Liver (tissue), 9 donors: ENCODE results near the gene AMMECR1. TPM values are rescaled to one million over a fixed set of nuclear protein-coding genes. Genes with fewer than 3 reads are reported as not detected.

Experiments
- DNase-seq: peaks from one replicate; pipeline ENCODE4 v3.0.0-alpha.2; 2017; ENCODE audit warnings: low spot score
- H3K27ac ChIP-seq, 2 donors: one replicate each; pipeline ENCODE4 v1.7.0; 2013; ENCODE audit warnings: inconsistent platforms in 2 of 2, low read length in 2 of 2, control low read depth in 1 of 2, low read depth in 1 of 2, mild to moderate bottlenecking in 1 of 2
- H3K27me3 ChIP-seq, 4 donors: one replicate each; pipeline versions ENCODE4 v1.6.1 to v1.7.0; 2013; ENCODE audit warnings: low read length in 3 of 4, inconsistent platforms in 1 of 4, mild to moderate bottlenecking in 1 of 4, moderate library complexity in 1 of 4; ENCODE audit not compliant: control insufficient read depth in 4 of 4, insufficient read depth in 4 of 4
- H3K36me3 ChIP-seq, 4 donors: one replicate each; pipeline versions ENCODE4 v1.6.1 to v1.7.0; 2013; ENCODE audit warnings: low read length in 3 of 4, mild to moderate bottlenecking in 3 of 4, low read depth in 1 of 4, moderate library complexity in 1 of 4; ENCODE audit not compliant: control insufficient read depth in 4 of 4, insufficient read depth in 3 of 4
- H3K4me1 ChIP-seq, 4 donors: one replicate each; pipeline versions ENCODE4 v1.6.1 to v1.7.0; 2013; ENCODE audit warnings: low read length in 3 of 4, mild to moderate bottlenecking in 3 of 4, moderate library complexity in 1 of 4; ENCODE audit not compliant: control insufficient read depth in 4 of 4, insufficient read depth in 4 of 4
- H3K4me3 ChIP-seq, 3 donors: one replicate each; pipeline versions ENCODE4 v1.6.1 to v1.7.0; 2013; ENCODE audit warnings: low read length in 3 of 3, control low read depth in 1 of 3, low read depth in 1 of 3, mild to moderate bottlenecking in 1 of 3
- H3K9ac ChIP-seq, 2 donors: one replicate each; pipeline ENCODE4 v1.7.0; 2013; ENCODE audit warnings: low read length in 2 of 2, mild to moderate bottlenecking in 2 of 2, moderate library complexity in 2 of 2, control low read depth in 1 of 2, low read depth in 1 of 2
- H3K9me3 ChIP-seq, 4 donors: one replicate each; pipeline versions ENCODE4 v1.6.1 to v1.7.0; 2013; ENCODE audit warnings: low read length in 3 of 4; ENCODE audit not compliant: control insufficient read depth in 4 of 4
- EGR1 ChIP-seq, 2 donors: IDR thresholded peaks; 2 replicates each; pipeline ENCODE4 v1.6.1; 2016 to 2018; ENCODE audit warnings: antibody characterized with exemption in 2 of 2, low read depth in 2 of 2
- FOXA1 ChIP-seq: IDR thresholded peaks from 2 replicates; pipeline ENCODE4 v1.6.1; 2016; ENCODE audit warnings: antibody characterized with exemption
- FOXA2 ChIP-seq: IDR thresholded peaks from 2 replicates; pipeline ENCODE4 v1.6.1; 2016; ENCODE audit warnings: antibody characterized with exemption
- GABPA ChIP-seq, 2 donors: IDR thresholded peaks in 1 of 2; conservative IDR thresholded peaks in 1 of 2; 2 replicates each; pipeline ENCODE4 v1.6.1; 2016; ENCODE audit warnings: antibody characterized with exemption in 2 of 2, mild to moderate bottlenecking in 1 of 2, moderate library complexity in 1 of 2
- HNF4A ChIP-seq, 2 donors: conservative IDR thresholded peaks; 2 replicates each; pipeline ENCODE4 v1.6.1; 2016; ENCODE audit warnings: antibody characterized with exemption in 2 of 2, mild to moderate bottlenecking in 2 of 2
- HNF4G ChIP-seq: IDR thresholded peaks from 2 replicates; pipeline ENCODE4 v1.6.1; 2016; ENCODE audit warnings: antibody characterized with exemption
- JUND ChIP-seq, 2 donors: IDR thresholded peaks; 2 replicates each; pipeline ENCODE4 v1.6.1; 2016; ENCODE audit warnings: antibody characterized with exemption in 2 of 2
- NR2F2 ChIP-seq: IDR thresholded peaks from 2 replicates; pipeline ENCODE4 v1.6.1; 2016; ENCODE audit warnings: antibody characterized with exemption
- RAD21 ChIP-seq, 2 donors: IDR thresholded peaks; 2 replicates each; pipeline ENCODE4 v1.6.1; 2016; ENCODE audit warnings: antibody characterized with exemption in 2 of 2, mild to moderate bottlenecking in 2 of 2
- RXRA ChIP-seq, 2 donors: IDR thresholded peaks; 2 replicates each; pipeline ENCODE4 v1.6.1; 2017 to 2018; ENCODE audit warnings: antibody characterized with exemption in 2 of 2, mild to moderate bottlenecking in 1 of 2
- SP1 ChIP-seq: IDR thresholded peaks from 2 replicates; pipeline ENCODE4 v1.6.1; 2018; ENCODE audit warnings: antibody characterized with exemption, mild to moderate bottlenecking
- TAF1 ChIP-seq: conservative IDR thresholded peaks from 2 replicates; pipeline ENCODE4 v1.6.1; 2016; ENCODE audit warnings: antibody characterized with exemption, mild to moderate bottlenecking
- YY1 ChIP-seq: IDR thresholded peaks from 2 replicates; pipeline ENCODE4 v1.6.1; 2016; ENCODE audit warnings: antibody characterized with exemption, mild to moderate bottlenecking
- WGBS: extraction: QIAGEN DNeasy Blood & Tissue Kit; methylation state at CpG from one replicate; pipeline ENCODE4 v1.1.7; 2013; 5-methylcytosine and 5-hydroxymethylcytosine counted together
- polyA plus RNA-seq, 2 donors: library from polyadenylated mRNA; stranded (reverse) in 1 of 2; unstranded in 1 of 2; fragments of 200-250 nt in 1 of 2; fragments of >200 nt in 1 of 2; fragmentation: Nextera tagmentation in 1 of 2; extraction: Ambion mirVana in 1 of 2; gene quantifications; one replicate each; pipeline versions ENCODE4 v1.2.1 to v1.2.3, GENCODE V29; 2013 to 2015
- total RNA-seq, 2 donors: library from RNA; depleted of rRNA; stranded (reverse); fragments of >200 nt; gene quantifications; one replicate each; pipeline ENCODE4 v1.2.3, GENCODE V29; 2014
- TF ChIP-seq, protein P1 (sequence below): IDR thresholded peaks from 2 replicates; pipeline ENCODE4 v1.6.1; 2016; ENCODE audit warnings: antibody characterized with exemption
- TF ChIP-seq, protein P2 (sequence below): IDR thresholded peaks from 2 replicates; pipeline ENCODE4 v1.6.1; 2016; ENCODE audit warnings: antibody characterized with exemption, mild to moderate bottlenecking
- TF ChIP-seq, protein P3 (sequence below): IDR thresholded peaks from 2 replicates; pipeline ENCODE4 v1.6.1; 2016; ENCODE audit warnings: antibody characterized with exemption
- TF ChIP-seq, protein P4 (sequence below): IDR thresholded peaks from 2 replicates; pipeline ENCODE4 v1.6.1; 2016; ENCODE audit warnings: antibody characterized with exemption
- donor health status: healthy.
- donor health status: healthy.
- donor health status: healthy.
- donor health status: healthy.
- donor health status: healthy.

AMMECR1 gene
- total and polyA plus RNA-seq, 4 donors = 1.7 to 30.9 (median 3.6) TPM

DNA sequence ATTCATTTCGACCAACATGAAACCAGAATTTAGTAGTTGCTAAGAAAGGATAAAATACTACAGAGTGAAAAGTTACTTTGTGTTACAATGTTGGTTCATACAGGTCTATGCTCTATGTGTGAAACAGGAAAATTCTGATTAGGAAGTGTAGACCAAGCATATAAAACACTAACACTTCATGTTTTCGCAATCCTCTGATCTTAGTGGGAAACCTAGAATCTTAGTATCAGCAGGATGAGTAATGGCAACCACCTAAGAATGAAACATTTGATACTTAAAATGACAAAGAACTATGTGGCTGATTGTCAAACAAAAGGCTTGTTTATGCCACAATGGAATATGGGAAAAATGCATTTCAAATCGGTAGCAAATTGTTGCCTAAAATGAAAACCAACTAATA is 116.1 kb downstream of the AMMECR1 start:
- no peaks in the 10 kb centered on the region for H3K4me1 ChIP-seq
- no peak for TF ChIP-seq RAD21 (IDR thresholded peaks at IDR 0.05)
- no peak overlapping the region for H3K27ac ChIP-seq
- no peak overlapping the region for H3K9ac ChIP-seq
- DNase-seq = no peak
- H3K9me3 ChIP-seq = no peaks in the 10 kb centered on the region
- no peak overlapping the region for H3K4me3 ChIP-seq
- peaks cover 0 to 3% (median 0%) of the 10 kb centered on the region in 4 donors for H3K27me3 ChIP-seq
- 97% methylated on average over 3 of the region's 3 CpGs for WGBS
- peaks cover 0 to 5% (median 1%) of the 10 kb centered on the region in 4 donors for H3K36me3 ChIP-seq

DNA sequence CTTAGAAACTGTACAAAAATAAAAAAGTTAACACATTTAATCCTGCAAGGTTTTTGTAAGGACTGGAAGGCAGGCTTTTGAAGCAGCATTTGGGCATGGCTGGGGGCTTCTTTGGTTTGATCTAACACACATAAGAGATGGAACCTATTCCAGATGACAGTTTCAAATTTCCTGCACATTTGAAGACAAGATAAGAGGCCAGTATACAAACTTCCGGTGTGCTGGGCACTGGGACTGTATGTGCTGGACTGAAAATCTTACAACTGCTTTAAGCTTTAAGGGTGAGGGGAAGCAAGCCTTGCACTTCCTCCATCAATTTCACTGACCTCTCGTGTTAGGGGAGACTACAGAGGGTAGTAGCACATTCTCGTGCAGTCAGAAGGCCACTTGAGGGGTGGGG is 122.9 kb downstream of the AMMECR1 start:
- DNase-seq = no peak
- H3K9ac ChIP-seq = no peak overlapping the region
- no peak overlapping the region for H3K4me3 ChIP-seq
- no peak overlapping the region for H3K27ac ChIP-seq
- 78% methylated on average over 3 of the region's 3 CpGs for WGBS
- H3K9me3 ChIP-seq = no peaks in the 10 kb centered on the region
- peaks cover 0 to 4% (median 0%) of the 10 kb centered on the region in 4 donors for H3K27me3 ChIP-seq
- no peak for TF ChIP-seq GABPA (IDR thresholded peaks at IDR 0.05 in 1 of 2, conservative IDR thresholded peaks at IDR 0.05 in 1 of 2)
- no peak for TF ChIP-seq JUND (IDR thresholded peaks at IDR 0.05)
- TF ChIP-seq YY1 = no peak
- TF ChIP-seq, protein P1, sequence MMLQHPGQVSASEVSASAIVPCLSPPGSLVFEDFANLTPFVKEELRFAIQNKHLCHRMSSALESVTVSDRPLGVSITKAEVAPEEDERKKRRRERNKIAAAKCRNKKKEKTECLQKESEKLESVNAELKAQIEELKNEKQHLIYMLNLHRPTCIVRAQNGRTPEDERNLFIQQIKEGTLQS = no peak
- TF ChIP-seq, protein P2, sequence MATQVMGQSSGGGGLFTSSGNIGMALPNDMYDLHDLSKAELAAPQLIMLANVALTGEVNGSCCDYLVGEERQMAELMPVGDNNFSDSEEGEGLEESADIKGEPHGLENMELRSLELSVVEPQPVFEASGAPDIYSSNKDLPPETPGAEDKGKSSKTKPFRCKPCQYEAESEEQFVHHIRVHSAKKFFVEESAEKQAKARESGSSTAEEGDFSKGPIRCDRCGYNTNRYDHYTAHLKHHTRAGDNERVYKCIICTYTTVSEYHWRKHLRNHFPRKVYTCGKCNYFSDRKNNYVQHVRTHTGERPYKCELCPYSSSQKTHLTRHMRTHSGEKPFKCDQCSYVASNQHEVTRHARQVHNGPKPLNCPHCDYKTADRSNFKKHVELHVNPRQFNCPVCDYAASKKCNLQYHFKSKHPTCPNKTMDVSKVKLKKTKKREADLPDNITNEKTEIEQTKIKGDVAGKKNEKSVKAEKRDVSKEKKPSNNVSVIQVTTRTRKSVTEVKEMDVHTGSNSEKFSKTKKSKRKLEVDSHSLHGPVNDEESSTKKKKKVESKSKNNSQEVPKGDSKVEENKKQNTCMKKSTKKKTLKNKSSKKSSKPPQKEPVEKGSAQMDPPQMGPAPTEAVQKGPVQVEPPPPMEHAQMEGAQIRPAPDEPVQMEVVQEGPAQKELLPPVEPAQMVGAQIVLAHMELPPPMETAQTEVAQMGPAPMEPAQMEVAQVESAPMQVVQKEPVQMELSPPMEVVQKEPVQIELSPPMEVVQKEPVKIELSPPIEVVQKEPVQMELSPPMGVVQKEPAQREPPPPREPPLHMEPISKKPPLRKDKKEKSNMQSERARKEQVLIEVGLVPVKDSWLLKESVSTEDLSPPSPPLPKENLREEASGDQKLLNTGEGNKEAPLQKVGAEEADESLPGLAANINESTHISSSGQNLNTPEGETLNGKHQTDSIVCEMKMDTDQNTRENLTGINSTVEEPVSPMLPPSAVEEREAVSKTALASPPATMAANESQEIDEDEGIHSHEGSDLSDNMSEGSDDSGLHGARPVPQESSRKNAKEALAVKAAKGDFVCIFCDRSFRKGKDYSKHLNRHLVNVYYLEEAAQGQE = no peak
- no peak for TF ChIP-seq NR2F2
- TF ChIP-seq HNF4A (conservative IDR thresholded peaks at IDR 0.05) = no peak
- TF ChIP-seq SP1 = no peak
- peaks cover 0 to 5% (median 1%) of the 10 kb centered on the region in 4 donors for H3K36me3 ChIP-seq
- H3K4me1 ChIP-seq = no peaks in the 10 kb centered on the region

DNA sequence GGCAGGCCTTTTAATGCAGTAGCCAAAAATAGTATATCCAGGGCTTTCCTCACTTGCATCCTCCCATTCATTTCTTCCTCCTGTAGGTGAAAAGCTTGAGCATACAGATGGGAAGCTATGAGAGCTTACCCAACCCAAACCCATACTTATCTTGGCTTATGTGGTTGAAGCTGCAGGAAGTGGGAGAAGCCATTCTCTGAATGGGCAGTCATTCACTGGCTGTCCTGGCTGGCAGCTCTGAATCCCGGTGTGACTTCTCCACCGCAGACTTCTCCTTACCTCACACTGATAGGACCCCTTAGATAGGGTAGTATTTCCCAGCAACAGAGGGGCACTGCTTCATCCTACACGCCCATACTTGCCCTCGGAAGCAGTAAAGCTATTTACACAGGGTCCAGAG is 125.4 kb downstream of the AMMECR1 start:
- 94% methylated on average over 4 of the region's 4 CpGs for WGBS
- TF ChIP-seq FOXA1 (no peak), HNF4A (conservative IDR thresholded peaks at IDR 0.05) (no peak), NR2F2 (no peak), EGR1 (IDR thresholded peaks at IDR 0.05; ENCODE audit: low read depth in 2 of 2) (no peak), FOXA2 (no peak), YY1 (no peak), TAF1 (no peak), RAD21 (IDR thresholded peaks at IDR 0.05) (no peak), RXRA (IDR thresholded peaks at IDR 0.05) (no peak), HNF4G (no peak), SP1 (no peak)
- TF ChIP-seq, protein P2 = no peak
- TF ChIP-seq, protein P1 = no peak
- TF ChIP-seq, protein P3, sequence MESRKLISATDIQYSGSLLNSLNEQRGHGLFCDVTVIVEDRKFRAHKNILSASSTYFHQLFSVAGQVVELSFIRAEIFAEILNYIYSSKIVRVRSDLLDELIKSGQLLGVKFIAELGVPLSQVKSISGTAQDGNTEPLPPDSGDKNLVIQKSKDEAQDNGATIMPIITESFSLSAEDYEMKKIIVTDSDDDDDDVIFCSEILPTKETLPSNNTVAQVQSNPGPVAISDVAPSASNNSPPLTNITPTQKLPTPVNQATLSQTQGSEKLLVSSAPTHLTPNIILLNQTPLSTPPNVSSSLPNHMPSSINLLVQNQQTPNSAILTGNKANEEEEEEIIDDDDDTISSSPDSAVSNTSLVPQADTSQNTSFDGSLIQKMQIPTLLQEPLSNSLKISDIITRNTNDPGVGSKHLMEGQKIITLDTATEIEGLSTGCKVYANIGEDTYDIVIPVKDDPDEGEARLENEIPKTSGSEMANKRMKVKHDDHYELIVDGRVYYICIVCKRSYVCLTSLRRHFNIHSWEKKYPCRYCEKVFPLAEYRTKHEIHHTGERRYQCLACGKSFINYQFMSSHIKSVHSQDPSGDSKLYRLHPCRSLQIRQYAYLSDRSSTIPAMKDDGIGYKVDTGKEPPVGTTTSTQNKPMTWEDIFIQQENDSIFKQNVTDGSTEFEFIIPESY = no peak
- TF ChIP-seq, protein P4, sequence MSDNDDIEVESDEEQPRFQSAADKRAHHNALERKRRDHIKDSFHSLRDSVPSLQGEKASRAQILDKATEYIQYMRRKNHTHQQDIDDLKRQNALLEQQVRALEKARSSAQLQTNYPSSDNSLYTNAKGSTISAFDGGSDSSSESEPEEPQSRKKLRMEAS = no peak

More for the DNA sequence above, 125.4 kb downstream of the AMMECR1 start:
- no peak overlapping the region for H3K9ac ChIP-seq
- H3K9me3 ChIP-seq = no peaks in the 10 kb centered on the region
- no peak for DNase-seq
- H3K4me1 ChIP-seq = no peaks in the 10 kb centered on the region
- H3K27me3 ChIP-seq = peaks cover 0 to 4% (median 0%) of the 10 kb centered on the region in 4 donors
- no peaks in the 10 kb centered on the region for H3K36me3 ChIP-seq
- H3K4me3 ChIP-seq = no peak overlapping the region
- no peak overlapping the region for H3K27ac ChIP-seq
